Vagina (tissue), 2 donors: ENCODE results near the gene DCC.

Experiments used
- CTCF ChIP-seq, 3 experiments: fragments of 450-650 bp in 2 of 3; fragments of 200-600 bp in 1 of 3; sonication (generic) in 1 of 3; IDR thresholded peaks; one replicate each; pipeline ENCODE4 v1.5.1; 2017 to 2019; ENCODE audit warnings: antibody characterized with exemption in 3 of 3, mild to moderate bottlenecking in 2 of 3, moderate library complexity in 2 of 3
- POLR2A ChIP-seq, 2 donors: fragments of 450-650 bp; IDR thresholded peaks; one replicate each; pipeline ENCODE4 v1.6.1; 2017; ENCODE audit warnings: antibody characterized with exemption in 2 of 2, mild to moderate bottlenecking in 2 of 2, moderate library complexity in 2 of 2

DNA sequence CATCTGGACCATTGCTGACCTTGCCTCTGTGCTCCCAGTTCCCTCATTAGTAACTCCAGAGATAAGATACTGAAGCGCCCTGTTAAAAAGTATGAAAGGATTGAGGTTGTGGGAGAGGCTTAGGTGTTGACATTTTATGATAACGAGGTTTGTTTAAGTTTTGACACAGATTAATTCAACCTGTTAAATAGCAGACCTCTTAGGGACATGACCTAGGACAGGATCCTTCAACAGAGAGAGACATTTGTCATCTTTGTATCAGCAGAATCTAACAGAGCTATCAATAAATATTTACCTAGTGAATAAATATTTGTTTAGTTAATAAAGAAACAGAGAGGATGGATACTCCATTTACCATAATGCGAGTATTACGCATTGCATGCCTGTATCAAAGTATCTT is 99.5 kb downstream of the DCC start:
- no peak for TF ChIP-seq CTCF (IDR thresholded peaks at IDR 0.05)
- no peak for TF ChIP-seq POLR2A (IDR thresholded peaks at IDR 0.05)
